ENCODE measurements around the gene MANBA.

DNA sequence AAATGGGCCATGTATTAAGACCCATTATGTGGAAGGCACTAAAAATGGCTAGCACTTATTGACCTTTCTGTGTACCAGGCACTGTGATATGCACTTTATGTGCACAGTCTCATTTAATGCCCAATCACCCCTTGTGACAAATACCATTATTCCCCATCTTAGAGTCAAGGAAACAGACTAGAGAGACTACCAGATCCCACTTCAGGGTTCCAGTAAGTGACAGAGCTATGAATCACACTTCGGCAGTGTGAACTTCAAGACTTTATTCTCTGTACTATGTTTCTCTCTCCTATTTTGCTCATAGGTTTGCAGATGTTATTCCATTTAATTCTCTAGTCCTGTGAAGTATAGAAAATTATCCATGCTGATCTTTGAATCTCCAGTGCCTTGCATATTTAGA lies 152.6 kb downstream of the MANBA start:
- TF ChIP-seq CTCF (conservative IDR thresholded peaks at IDR 0.05; ENCODE audit: low read length) (no peak), EZH2phosphoT487 (IDR thresholded peaks at IDR 0.05; ENCODE audit: borderline replicate concordance) (no peak)

Measured in Loucy (cell line).